Trophoblast cell (in vitro differentiated cells and primary cell): ENCODE data around the gene CORO2B.

Experiments used
- DNase-seq, 2 donors: peaks; one replicate each; pipeline ENCODE4 v3.0.0-alpha.2; 2016
- H2AFZ ChIP-seq: 2 replicates; pipeline ENCODE4 v1.6.1; 2013; ENCODE audit warnings: low read length, moderate library complexity, mild to moderate bottlenecking; ENCODE audit not compliant: insufficient read depth, poor library complexity
- H2AK5ac ChIP-seq: 2 replicates; pipeline ENCODE4 v1.6.1; 2013; ENCODE audit warnings: mild to moderate bottlenecking, low read length
- H2BK120ac ChIP-seq: 2 replicates; pipeline ENCODE4 v1.6.1; 2013; ENCODE audit warnings: low read length, mild to moderate bottlenecking, moderate library complexity; ENCODE audit not compliant: insufficient read depth, poor library complexity
- H2BK12ac ChIP-seq: 2 replicates; pipeline ENCODE4 v1.6.1; 2013; ENCODE audit warnings: mild to moderate bottlenecking, low read length, moderate library complexity
- H2BK5ac ChIP-seq: 2 replicates; pipeline ENCODE4 v1.6.1; 2013; ENCODE audit warnings: low read length, low read depth, moderate library complexity, mild to moderate bottlenecking; ENCODE audit not compliant: poor library complexity
- H3K14ac ChIP-seq: 2 replicates; pipeline ENCODE4 v1.6.1; 2013; ENCODE audit warnings: mild to moderate bottlenecking, low read length
- H3K18ac ChIP-seq: 2 replicates; pipeline ENCODE4 v1.6.1; 2013; ENCODE audit warnings: mild to moderate bottlenecking, low read length
- H3K23ac ChIP-seq: 2 replicates; pipeline ENCODE4 v1.6.1; 2013; ENCODE audit warnings: low read length
- H3K27ac ChIP-seq: 2 replicates; pipeline ENCODE4 v1.5.1; 2013; ENCODE audit warnings: low read depth, mild to moderate bottlenecking, inconsistent platforms, low read length, moderate library complexity
- H3K27me3 ChIP-seq: 2 replicates; pipeline ENCODE4 v1.6.1; 2013; ENCODE audit warnings: inconsistent platforms, mild to moderate bottlenecking, low read length, moderate library complexity; ENCODE audit not compliant: insufficient read depth
- H3K36me3 ChIP-seq, 2 experiments: 1 replicate in 1 of 2; 2 replicates in 1 of 2; pipeline ENCODE4 v1.6.1; 2013; ENCODE audit warnings: low read length in 2 of 2, mild to moderate bottlenecking in 2 of 2, moderate library complexity in 1 of 2; ENCODE audit not compliant: insufficient read depth in 2 of 2, control insufficient read depth in 1 of 2
- H3K4ac ChIP-seq: 2 replicates; pipeline ENCODE4 v1.6.1; 2013; ENCODE audit warnings: low read depth, mild to moderate bottlenecking, low read length, moderate library complexity
- H3K4me1 ChIP-seq, 2 experiments: 1 replicate in 1 of 2; 2 replicates in 1 of 2; pipeline ENCODE4 v1.6.1; 2013; ENCODE audit warnings: low read length in 2 of 2, mild to moderate bottlenecking in 2 of 2, moderate library complexity in 1 of 2; ENCODE audit not compliant: insufficient read depth in 2 of 2, control insufficient read depth in 1 of 2
- H3K4me2 ChIP-seq: 2 replicates; pipeline ENCODE4 v1.6.1; 2013; ENCODE audit warnings: inconsistent platforms, mild to moderate bottlenecking, low read length, moderate library complexity
- H3K4me3 ChIP-seq: 2 replicates; pipeline ENCODE4 v1.5.1; 2013; ENCODE audit warnings: mild to moderate bottlenecking, low read depth, low read length, inconsistent platforms
- H3K79me1 ChIP-seq: one replicate; pipeline ENCODE4 v1.6.1; 2013; ENCODE audit warnings: low read length
- H3K79me2 ChIP-seq: 2 replicates; pipeline ENCODE4 v1.6.1; 2013; ENCODE audit warnings: low read length, mild to moderate bottlenecking; ENCODE audit not compliant: control insufficient read depth, insufficient read depth, poor library complexity
- H3K9ac ChIP-seq: 2 replicates; pipeline ENCODE4 v1.6.1; 2013; ENCODE audit warnings: mild to moderate bottlenecking, low read length
- H3K9me3 ChIP-seq: 2 replicates; pipeline ENCODE4 v1.6.1; 2013; ENCODE audit warnings: low read depth, mild to moderate bottlenecking, control low read depth, inconsistent platforms, low read length; ENCODE audit not compliant: insufficient read depth
- H4K12ac ChIP-seq: 2 replicates; pipeline ENCODE4 v1.6.1; 2013; ENCODE audit warnings: low read depth, mild to moderate bottlenecking, low read length, moderate library complexity
- H4K8ac ChIP-seq: 2 replicates; pipeline ENCODE4 v1.6.1; 2013; ENCODE audit warnings: low read depth, mild to moderate bottlenecking, low read length, moderate library complexity
- H4K91ac ChIP-seq: one replicate; pipeline ENCODE4 v1.6.1; 2013; ENCODE audit warnings: low read depth, mild to moderate bottlenecking, low read length, moderate library complexity
- WGBS: extraction: QIAGEN DNeasy Blood & Tissue Kit; methylation state at CpG from one replicate; pipeline ENCODE4 v1.1.7; 2013; ENCODE audit warnings: missing lambda C conversion rate; ENCODE audit not compliant: insufficient read length, insufficient coverage; ENCODE audit errors: extremely low coverage; 5-methylcytosine and 5-hydroxymethylcytosine counted together

CORO2B gene

DNA sequence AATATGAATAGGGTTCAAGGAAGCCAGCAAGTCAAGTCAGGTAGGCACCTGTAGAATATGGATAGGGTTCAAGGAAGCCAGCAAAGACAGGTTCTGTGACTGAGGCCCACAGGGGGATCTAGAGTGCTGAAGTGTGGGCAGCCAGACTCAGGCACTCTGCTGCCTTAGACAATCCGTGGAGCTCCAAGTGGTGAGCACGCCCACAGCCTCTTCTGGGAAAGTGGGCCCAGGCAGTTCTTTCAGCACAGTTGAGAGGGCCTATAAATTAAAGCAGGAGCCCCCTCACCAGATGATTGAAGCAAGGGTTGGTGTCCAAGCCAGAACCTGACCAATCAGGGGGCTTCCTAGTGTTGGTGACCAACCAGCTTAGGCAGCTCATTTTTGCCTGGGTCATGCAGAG is 190.9 kb downstream of the CORO2B start:
- no peak overlapping the region for H3K27ac ChIP-seq
- H3K27me3 ChIP-seq, result no peaks in the 10 kb centered on the region
- H2BK120ac ChIP-seq, result no peak overlapping the region
- no peak overlapping the region for H3K4ac ChIP-seq
- H3K4me3 ChIP-seq, result no peak overlapping the region
- no peak overlapping the region for H3K23ac ChIP-seq
- no peaks in the 10 kb centered on the region for H3K9me3 ChIP-seq
- no peak overlapping the region for H4K8ac ChIP-seq
- no peaks in the 10 kb centered on the region for H3K79me1 ChIP-seq
- no peaks in the 10 kb centered on the region for H3K36me3 ChIP-seq
- no peak overlapping the region for H2AFZ ChIP-seq
- H4K91ac ChIP-seq, result no peak overlapping the region
- no peak overlapping the region for H3K4me2 ChIP-seq
- no peak overlapping the region for H4K12ac ChIP-seq
- no peak overlapping the region for H3K18ac ChIP-seq
- WGBS, result no CpG with 5 or more reads among the region's 2 CpGs
- no peak for DNase-seq
- no peaks in the 10 kb centered on the region for H3K79me2 ChIP-seq
- no peak overlapping the region for H3K9ac ChIP-seq
- H3K4me1 ChIP-seq, result no peaks in the 10 kb centered on the region
- H3K14ac ChIP-seq, result no peak overlapping the region
- H2BK5ac ChIP-seq, result no peak overlapping the region
- H2BK12ac ChIP-seq, result no peak overlapping the region
- H2AK5ac ChIP-seq, result no peak overlapping the region

DNA sequence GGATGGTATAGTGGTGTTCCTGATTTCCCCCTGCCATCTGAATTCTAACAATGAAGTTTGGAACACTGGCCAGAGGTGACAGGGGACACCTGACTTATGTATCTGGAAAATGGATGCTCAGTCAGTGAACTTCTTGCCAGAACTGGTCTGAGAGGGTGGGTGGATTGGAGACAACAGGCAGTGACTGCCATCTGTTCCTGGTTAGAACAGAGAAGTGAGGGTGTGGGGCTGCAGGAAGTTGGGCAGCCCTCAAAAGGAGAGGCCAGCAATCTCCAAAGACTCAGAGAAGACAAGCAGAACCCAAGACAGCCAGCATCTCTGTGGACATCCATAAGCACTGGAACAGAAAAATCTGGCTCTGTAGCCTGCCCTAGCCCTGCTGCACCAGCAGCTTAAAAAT is 191.4 kb downstream of the CORO2B start:
- Histone ChIP-seq H3K4me1 (no peaks in the 10 kb centered on the region), H2BK5ac (no peak overlapping the region), H3K4ac (no peak overlapping the region), H2BK120ac (no peak overlapping the region), H3K27me3 (no peaks in the 10 kb centered on the region), H3K79me1 (no peaks in the 10 kb centered on the region), H3K14ac (no peak overlapping the region), H2BK12ac (no peak overlapping the region), H3K4me2 (no peak overlapping the region), H3K36me3 (no peaks in the 10 kb centered on the region), H3K9ac (no peak overlapping the region), H4K91ac (no peak overlapping the region), H3K79me2 (no peaks in the 10 kb centered on the region), H2AK5ac (no peak overlapping the region), H3K4me3 (no peak overlapping the region), H4K12ac (no peak overlapping the region), H4K8ac (no peak overlapping the region), H3K18ac (no peak overlapping the region), H3K23ac (no peak overlapping the region), H3K9me3 (no peaks in the 10 kb centered on the region), H3K27ac (no peak overlapping the region), H2AFZ (no peak overlapping the region)
- DNase-seq, result no peak

- Histone ChIP-seq H3K18ac (no peak overlapping the region), H3K4me3 (no peak overlapping the region), H3K79me1 (no peaks in the 10 kb centered on the region), H4K8ac (no peak overlapping the region), H3K4me2 (no peak overlapping the region), H3K14ac (no peak overlapping the region), H3K27me3 (no peaks in the 10 kb centered on the region), H3K9ac (no peak overlapping the region), H3K9me3 (no peaks in the 10 kb centered on the region), H3K4me1 (no peaks in the 10 kb centered on the region), H4K12ac (no peak overlapping the region), H2BK12ac (no peak overlapping the region), H3K79me2 (no peaks in the 10 kb centered on the region), H2BK5ac (no peak overlapping the region), H2BK120ac (no peak overlapping the region), H3K36me3 (peaks cover 4 to 6% of the 10 kb centered on the region in 2 experiments), H3K23ac (no peak overlapping the region), H2AFZ (no peak overlapping the region), H3K27ac (no peak overlapping the region), H4K91ac (no peak overlapping the region), H2AK5ac (no peak overlapping the region), H3K4ac (no peak overlapping the region)
- WGBS, result no CpG with 5 or more reads among the region's 2 CpGs
- DNase-seq, result no peak
These were observed 194.2 kb downstream of the CORO2B start for GRCh38 chr15:68773036-68773435.

GRCh38 chr15:68774120-68774519 is 195.3 kb downstream of the CORO2B start:
- no CpG with 5 or more reads among the region's 4 CpGs for WGBS
- no peak for DNase-seq

More at GRCh38 chr15:68774120-68774519, 195.3 kb downstream of the CORO2B start:
- Histone ChIP-seq H2BK5ac (no peak overlapping the region), H2BK120ac (no peak overlapping the region), H3K9me3 (no peaks in the 10 kb centered on the region), H3K36me3 (peaks cover 4 to 6% of the 10 kb centered on the region in 2 experiments), H3K27me3 (no peaks in the 10 kb centered on the region), H3K4me3 (no peak overlapping the region), H3K79me1 (no peaks in the 10 kb centered on the region), H3K23ac (no peak overlapping the region), H2AFZ (no peak overlapping the region), H3K4me1 (no peaks in the 10 kb centered on the region), H3K4me2 (no peak overlapping the region), H3K18ac (no peak overlapping the region), H3K9ac (no peak overlapping the region), H2AK5ac (no peak overlapping the region), H3K27ac (no peak overlapping the region), H4K8ac (no peak overlapping the region), H3K79me2 (no peaks in the 10 kb centered on the region), H4K91ac (no peak overlapping the region), H4K12ac (no peak overlapping the region), H3K14ac (no peak overlapping the region), H2BK12ac (no peak overlapping the region), H3K4ac (no peak overlapping the region)
